GM12874 (cell line): Measurements from ENCODE around the gene PIEZO1.

Source experiments
- TF ChIP-seq, protein P1 (sequence below): IDR thresholded peaks from 2 replicates; pipeline ENCODE4 v1.5.1; 2011; ENCODE audit warnings: low read depth, mild to moderate bottlenecking, control low read depth, low read length, moderate library complexity; ENCODE audit not compliant: insufficient read depth

The PIEZO1 gene

GRCh38 chr16:88774544-88775393, 10.3 kb downstream of the PIEZO1 start:
- TF ChIP-seq, protein P1, sequence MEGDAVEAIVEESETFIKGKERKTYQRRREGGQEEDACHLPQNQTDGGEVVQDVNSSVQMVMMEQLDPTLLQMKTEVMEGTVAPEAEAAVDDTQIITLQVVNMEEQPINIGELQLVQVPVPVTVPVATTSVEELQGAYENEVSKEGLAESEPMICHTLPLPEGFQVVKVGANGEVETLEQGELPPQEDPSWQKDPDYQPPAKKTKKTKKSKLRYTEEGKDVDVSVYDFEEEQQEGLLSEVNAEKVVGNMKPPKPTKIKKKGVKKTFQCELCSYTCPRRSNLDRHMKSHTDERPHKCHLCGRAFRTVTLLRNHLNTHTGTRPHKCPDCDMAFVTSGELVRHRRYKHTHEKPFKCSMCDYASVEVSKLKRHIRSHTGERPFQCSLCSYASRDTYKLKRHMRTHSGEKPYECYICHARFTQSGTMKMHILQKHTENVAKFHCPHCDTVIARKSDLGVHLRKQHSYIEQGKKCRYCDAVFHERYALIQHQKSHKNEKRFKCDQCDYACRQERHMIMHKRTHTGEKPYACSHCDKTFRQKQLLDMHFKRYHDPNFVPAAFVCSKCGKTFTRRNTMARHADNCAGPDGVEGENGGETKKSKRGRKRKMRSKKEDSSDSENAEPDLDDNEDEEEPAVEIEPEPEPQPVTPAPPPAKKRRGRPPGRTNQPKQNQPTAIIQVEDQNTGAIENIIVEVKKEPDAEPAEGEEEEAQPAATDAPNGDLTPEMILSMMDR: no peak

DNA sequence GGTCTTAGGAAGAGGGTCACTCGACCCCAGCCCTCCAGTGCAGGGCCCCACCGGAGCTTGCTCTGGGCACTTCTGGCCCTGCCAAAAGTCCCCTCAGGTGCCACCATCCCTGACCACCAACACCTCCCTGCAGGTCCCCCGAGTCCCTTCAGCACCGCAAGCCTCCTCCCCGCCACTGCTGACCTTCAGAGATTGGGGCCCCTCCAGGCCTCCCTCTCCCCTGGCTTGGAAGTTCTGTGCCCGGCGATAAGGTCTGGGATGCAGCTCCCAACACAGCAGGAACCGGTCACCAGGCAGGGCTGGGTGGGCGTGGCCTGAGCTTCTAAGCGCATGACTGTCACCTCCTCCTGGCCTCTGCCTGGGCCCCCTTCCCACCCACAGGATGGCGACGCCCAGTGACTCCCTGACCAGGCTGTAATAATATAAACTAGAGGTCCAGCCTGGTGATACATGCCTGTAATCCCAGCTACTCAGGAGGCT, 11.2 kb downstream of the PIEZO1 start:
- TF ChIP-seq, protein P1: no peak

- TF ChIP-seq, protein P1: no peak
These were observed 11.9 kb downstream of the PIEZO1 start for GRCh38 chr16:88772871-88773811.

GRCh38 chr16:88771294-88771772, 13.7 kb downstream of the PIEZO1 start:
- TF ChIP-seq, protein P1: no peak

- TF ChIP-seq, protein P1: no peak
These were observed 14.3 kb downstream of the PIEZO1 start for GRCh38 chr16:88770461-88771293.

GRCh38 chr16:88769617-88770460, 15.2 kb downstream of the PIEZO1 start:
- TF ChIP-seq, protein P1: no peak
